Left lung (tissue), 10 donors: ENCODE measurements around the gene TCF7L2. TPM values are rescaled to one million over a fixed set of nuclear protein-coding genes. Genes with fewer than 3 reads are reported as not detected.

Experiments
- ATAC-seq: fragments of 200-7000 bp; cut with Tn5 transposase; one replicate; pipeline ENCODE4 v1.9.1; 2020; ENCODE audit warnings: moderate library complexity
- DNase-seq, 4 donors: peaks; one replicate each; pipeline ENCODE4 v3.0.0-alpha.2; 2013 to 2020
- H3K27ac ChIP-seq, 2 donors: fragments of 200-600 bp; sonication (generic) in 1 of 2; one replicate each; pipeline versions ENCODE4 v1.5.0 to v1.8.0; 2020 to 2021
- H3K27me3 ChIP-seq, 2 donors: fragments of 200-600 bp; sonication (generic) in 1 of 2; one replicate each; pipeline versions ENCODE4 v1.5.0 to v1.8.0; 2020 to 2021
- H3K36me3 ChIP-seq, 2 donors: fragments of 200-600 bp; sonication (generic) in 1 of 2; one replicate each; pipeline versions ENCODE4 v1.5.0 to v1.8.0; 2020 to 2021
- H3K4me1 ChIP-seq, 2 donors: fragments of 200-600 bp; one replicate each; pipeline ENCODE4 v1.8.0; 2021
- H3K4me3 ChIP-seq, 2 donors: fragments of 200-600 bp; sonication (generic) in 1 of 2; one replicate each; pipeline versions ENCODE4 v1.5.0 to v1.8.0; 2020 to 2021; ENCODE audit warnings: mild to moderate bottlenecking in 1 of 2
- H3K9me3 ChIP-seq, 2 donors: fragments of 200-600 bp; sonication (generic) in 1 of 2; one replicate each; pipeline versions ENCODE4 v1.5.0 to v1.8.0; 2020 to 2021
- intact Hi-C, 2 donors: fragments of 100-400 bp; cut with DNase I; formaldehyde crosslinking; loops; one replicate each; pipeline versions ENCODE4 v1.11.2 to v1.14.2; 2022
- polyA plus RNA-seq, 6 donors: library from polyadenylated mRNA; unstranded; fragments of 120-200 nt; gene quantifications; one replicate each; pipeline ENCODE4 v1.2.1, GENCODE V29; 2013; ENCODE audit not compliant: insufficient read length in 6 of 6
- total RNA-seq, 2 donors: library from RNA; stranded (reverse); fragmentation: NEBNext Ultra II Directional; extraction: Animal tissue kit (Norgen Biotek cat#: 25700); gene quantifications; one replicate each; pipeline ENCODE4 v1.2.1, GENCODE V29; 2021
- TF ChIP-seq, protein P1 (sequence below), 2 donors: fragments of 200-600 bp; sonication (generic) in 1 of 2; IDR thresholded peaks; one replicate each; pipeline versions ENCODE4 v1.5.0 to v1.8.0; 2021; ENCODE audit warnings: antibody characterized with exemption in 2 of 2
- donor health status: DM: no; HTN: yes; CAD: no.
- donor health status: DM: no; HTN: no; CAD: no.

Gene TCF7L2
- total and polyA plus RNA-seq, 8 donors = 25.1 to 54.9 (median 53.0) TPM

DNA sequence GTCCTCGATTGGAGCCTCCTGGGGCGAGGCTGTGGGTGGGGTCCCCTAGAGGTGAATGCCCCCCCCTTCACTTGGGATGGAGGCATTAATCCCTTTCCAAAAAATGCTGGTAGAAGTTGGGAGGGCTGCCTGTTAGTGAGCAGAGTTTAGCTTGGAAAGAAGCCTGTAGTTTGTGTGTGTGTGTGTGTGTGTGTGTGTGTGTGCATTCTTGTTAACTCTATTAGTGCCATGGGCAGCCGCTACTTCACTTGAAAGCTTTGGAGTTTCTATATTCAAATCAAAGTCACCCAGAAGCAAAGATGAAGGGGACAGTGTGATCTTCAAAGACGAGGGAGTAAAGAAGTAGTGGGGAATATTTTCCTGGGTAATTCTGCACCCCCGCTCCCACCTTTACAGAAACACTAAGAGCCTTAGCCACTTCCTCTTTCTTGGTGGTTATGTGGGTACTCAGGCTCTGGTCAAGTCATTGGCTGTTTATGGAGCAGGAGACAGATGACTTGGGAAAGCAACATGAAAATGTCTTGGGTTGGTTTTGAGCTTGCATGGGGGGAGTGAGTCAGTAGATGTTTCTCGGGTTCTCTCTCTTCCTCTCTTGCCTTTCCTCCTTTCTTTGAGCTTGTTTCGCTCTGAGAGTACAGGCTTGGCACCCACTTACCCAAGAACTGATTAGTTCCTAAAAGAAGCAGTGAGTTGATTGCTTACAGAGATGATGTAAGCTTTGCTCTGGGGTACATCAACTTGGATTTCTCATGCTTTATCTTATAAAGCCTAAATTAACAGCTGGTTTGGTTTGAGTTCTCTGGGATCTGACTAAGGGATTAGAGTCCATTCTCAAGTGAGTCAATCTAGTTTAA, 35.9 kb downstream of the TCF7L2 start:
- H3K9me3 ChIP-seq = no peaks in the 10 kb centered on the region

DNA sequence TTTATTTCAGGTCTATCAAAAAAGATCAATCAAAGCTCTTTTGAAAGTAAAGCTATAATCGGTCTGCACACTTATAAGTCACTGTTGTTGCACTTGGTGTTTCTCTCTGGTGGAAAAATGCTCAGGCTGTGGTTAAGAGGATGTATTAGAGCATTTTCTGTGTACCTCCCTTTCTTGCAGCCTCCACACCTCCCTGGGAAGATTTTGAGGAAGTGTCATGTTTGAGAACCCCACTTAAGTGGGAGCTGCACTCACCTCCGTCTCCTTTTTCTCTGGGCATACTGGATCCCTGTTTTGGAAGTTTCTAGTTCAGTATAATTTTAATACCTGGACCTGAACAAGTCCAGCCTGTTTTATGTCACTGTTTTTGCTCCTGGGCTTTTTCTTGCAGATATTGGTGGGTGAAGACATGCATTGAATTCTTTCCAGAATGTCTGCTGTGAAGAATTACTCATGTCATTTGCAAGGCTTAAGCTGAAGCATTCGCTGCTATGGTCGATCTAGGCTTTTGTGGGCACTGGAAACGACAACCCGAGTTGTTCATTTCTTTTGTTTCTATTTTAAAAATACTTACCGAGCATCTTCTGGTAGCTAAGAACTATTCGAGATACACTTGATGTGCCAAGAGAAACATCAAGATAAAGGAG, 36.6 kb downstream of the TCF7L2 start:
- intact Hi-C loops = no loop called here
- Histone ChIP-seq H3K4me1 (peaks cover 8 to 32% of the 10 kb centered on the region in 2 donors), H3K9me3 (no peaks in the 10 kb centered on the region), H3K27ac (no peak overlapping the region), H3K36me3 (no peaks in the 10 kb centered on the region), H3K27me3 (no peaks in the 10 kb centered on the region), H3K4me3 (no peak overlapping the region)
- peak; percentile 12 for ATAC-seq
- TF ChIP-seq, protein P1, sequence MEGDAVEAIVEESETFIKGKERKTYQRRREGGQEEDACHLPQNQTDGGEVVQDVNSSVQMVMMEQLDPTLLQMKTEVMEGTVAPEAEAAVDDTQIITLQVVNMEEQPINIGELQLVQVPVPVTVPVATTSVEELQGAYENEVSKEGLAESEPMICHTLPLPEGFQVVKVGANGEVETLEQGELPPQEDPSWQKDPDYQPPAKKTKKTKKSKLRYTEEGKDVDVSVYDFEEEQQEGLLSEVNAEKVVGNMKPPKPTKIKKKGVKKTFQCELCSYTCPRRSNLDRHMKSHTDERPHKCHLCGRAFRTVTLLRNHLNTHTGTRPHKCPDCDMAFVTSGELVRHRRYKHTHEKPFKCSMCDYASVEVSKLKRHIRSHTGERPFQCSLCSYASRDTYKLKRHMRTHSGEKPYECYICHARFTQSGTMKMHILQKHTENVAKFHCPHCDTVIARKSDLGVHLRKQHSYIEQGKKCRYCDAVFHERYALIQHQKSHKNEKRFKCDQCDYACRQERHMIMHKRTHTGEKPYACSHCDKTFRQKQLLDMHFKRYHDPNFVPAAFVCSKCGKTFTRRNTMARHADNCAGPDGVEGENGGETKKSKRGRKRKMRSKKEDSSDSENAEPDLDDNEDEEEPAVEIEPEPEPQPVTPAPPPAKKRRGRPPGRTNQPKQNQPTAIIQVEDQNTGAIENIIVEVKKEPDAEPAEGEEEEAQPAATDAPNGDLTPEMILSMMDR (IDR thresholded peaks at IDR 0.05) = no peak
- DNase-seq = no peak

More for the DNA sequence above, 35.9 kb downstream of the TCF7L2 start:
- no peak overlapping the region for H3K4me3 ChIP-seq
- ATAC-seq = peak; percentile 54
- no peak overlapping the region for H3K27ac ChIP-seq
- TF ChIP-seq, protein P1 (IDR thresholded peaks at IDR 0.05) = no peak
- H3K27me3 ChIP-seq = no peaks in the 10 kb centered on the region
- H3K36me3 ChIP-seq = no peaks in the 10 kb centered on the region
- peaks cover 8 to 39% of the 10 kb centered on the region in 2 donors for H3K4me1 ChIP-seq
- intact Hi-C loops = no loop called here
- DNase-seq = no peak

DNA sequence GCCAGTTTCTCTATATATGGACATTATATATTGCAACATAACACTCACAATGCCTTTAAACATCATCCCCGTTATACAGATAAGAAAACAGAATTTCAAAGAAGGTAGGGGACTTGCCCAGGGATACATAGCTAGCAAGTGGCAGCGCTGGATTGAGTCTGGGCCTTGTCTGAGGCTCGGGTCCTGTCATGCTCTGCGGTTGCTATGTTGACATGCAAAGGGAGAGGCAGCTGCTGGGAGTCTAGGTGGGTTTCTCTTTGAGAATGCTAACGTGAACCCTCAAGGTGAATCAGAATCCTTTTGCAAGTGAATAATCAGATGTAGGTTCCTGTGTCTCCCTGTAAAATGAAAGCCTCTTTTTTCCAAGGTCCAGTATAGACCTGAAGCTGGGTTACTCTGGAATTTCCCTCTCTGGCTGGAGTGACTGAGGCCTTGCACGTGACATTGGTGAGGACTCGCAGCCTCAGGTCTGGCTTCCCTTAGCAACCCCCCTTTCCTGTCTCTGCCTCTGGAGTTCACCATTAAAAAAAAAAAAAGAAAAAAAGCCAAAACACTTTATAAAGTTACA, 38.9 kb downstream of the TCF7L2 start:
- H3K27ac ChIP-seq = no peak overlapping the region
- DNase-seq (no peak), ATAC-seq (peak; percentile 38)
- TF ChIP-seq, protein P1 (IDR thresholded peaks at IDR 0.05) = no peak
- peaks cover 8 to 32% of the 10 kb centered on the region in 2 donors for H3K4me1 ChIP-seq
- no peaks in the 10 kb centered on the region for H3K27me3 ChIP-seq
- H3K4me3 ChIP-seq = no peak overlapping the region
- intact Hi-C loops = no loop called here
- no peaks in the 10 kb centered on the region for H3K36me3 ChIP-seq
- H3K9me3 ChIP-seq = no peaks in the 10 kb centered on the region

DNA sequence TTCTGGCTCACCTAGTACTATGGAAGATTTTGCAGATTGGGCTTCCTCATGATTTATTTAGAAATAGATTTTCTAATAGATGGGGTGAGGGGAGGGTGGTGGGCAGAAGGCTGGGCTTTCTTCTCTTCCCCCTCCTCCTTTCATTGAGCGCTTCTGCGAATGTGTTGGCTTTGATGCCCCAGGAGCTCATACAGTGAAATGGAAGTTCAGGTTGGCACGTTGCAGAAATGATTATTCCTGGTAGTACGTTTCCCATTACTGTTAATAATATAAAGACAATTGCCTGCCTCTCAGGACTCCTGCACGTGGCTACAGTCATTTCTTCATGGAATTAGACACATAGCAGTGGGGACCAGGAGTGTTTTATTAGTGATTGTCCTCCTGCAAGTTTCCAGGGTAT, 39.8 kb downstream of the TCF7L2 start:
- no peak for ATAC-seq
- intact Hi-C loops = no loop called here
- no peaks in the 10 kb centered on the region for H3K27me3 ChIP-seq
- H3K4me1 ChIP-seq = peaks cover 8 to 32% of the 10 kb centered on the region in 2 donors
- H3K9me3 ChIP-seq = no peaks in the 10 kb centered on the region
- TF ChIP-seq, protein P1 (IDR thresholded peaks at IDR 0.05) = no peak
- no peak for DNase-seq
- no peaks in the 10 kb centered on the region for H3K36me3 ChIP-seq
- H3K27ac ChIP-seq = no peak overlapping the region
- no peak overlapping the region for H3K4me3 ChIP-seq

DNA sequence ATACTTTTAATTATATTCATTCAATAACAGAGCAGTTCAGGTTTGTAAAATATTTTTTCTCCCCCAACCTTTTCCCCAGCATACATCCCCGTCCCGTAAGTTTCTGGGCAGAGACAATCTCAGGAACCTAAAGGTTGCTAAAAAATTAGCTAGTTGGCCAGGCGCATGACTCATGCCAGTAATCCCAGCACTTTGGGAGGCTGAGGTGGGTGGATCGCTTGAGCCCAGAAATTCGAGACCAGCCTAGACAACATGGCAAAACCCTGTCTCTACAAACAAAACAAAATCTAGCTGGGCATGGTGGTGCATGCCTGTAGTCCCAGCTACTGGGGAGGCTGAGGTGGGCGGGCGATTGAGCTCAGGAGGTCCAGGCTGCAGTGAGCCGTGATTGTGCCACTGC, 40.2 kb downstream of the TCF7L2 start:
- Histone ChIP-seq H3K9me3 (no peaks in the 10 kb centered on the region), H3K27me3 (no peaks in the 10 kb centered on the region), H3K4me3 (no peak overlapping the region), H3K36me3 (no peaks in the 10 kb centered on the region), H3K27ac (no peak overlapping the region), H3K4me1 (peaks cover 8 to 32% of the 10 kb centered on the region in 2 donors)
- ATAC-seq (no peak), DNase-seq (no peak)
- intact Hi-C loops = no loop called here
- TF ChIP-seq, protein P1 (IDR thresholded peaks at IDR 0.05) = no peak
